A549 (cell line): ENCODE data around the gene DTNB. TPM values are rescaled to one million over a fixed set of nuclear protein-coding genes. Genes with fewer than 3 reads are reported as not detected.

Experiments
- ATAC-seq, 2 experiments: fragments of 200-7000 bp in 1 of 2; fragments of >200 bp in 1 of 2; cut with Nextera tagmentation in 1 of 2; cut with Tn5 transposase in 1 of 2; 3 replicates each; pipeline versions ENCODE4 v1.8.0 to v1.9.1; 2018 to 2020; ENCODE audit warnings: mild to moderate bottlenecking in 1 of 2, moderate library complexity in 1 of 2
- CTCF ChIA-PET: fragments of 300-600 bp; sonication (Branson Sonifier 250); formaldehyde crosslinking; extraction: SDS; loops from one replicate; lab custom pipeline; 2021; ENCODE audit warnings: antibody characterized with exemption, inconsistent platforms; lab: Yijun Ruan, JAX
- POLR2A ChIA-PET: fragments of 350-600 bp; formaldehyde crosslinking; extraction: SDS; loops from one replicate; lab custom pipeline; 2021; ENCODE audit warnings: antibody characterized with exemption, inconsistent platforms; lab: Yijun Ruan, JAX
- DNase-seq, 2 experiments: peaks; one replicate each; pipeline versions ENCODE4 v3.0.0 to v3.0.0-alpha.2; 2011 to 2016; ENCODE audit warnings: low read depth in 1 of 2, low spot score in 1 of 2
- FAIRE-seq: peaks from 2 replicates; lab custom pipeline; 2011; peaks lifted over from hg19 to GRCh38; lab: Jason Lieb, UNC
- H3K27ac ChIP-seq, 2 experiments: fragments of >200 bp; sonication (Bioruptor Twin); formaldehyde crosslinking; 3 replicates each; pipeline ENCODE4 v1.5.1; 2016 to 2017
- H3K4me1 ChIP-seq: fragments of >200 bp; sonication (Bioruptor Twin); formaldehyde crosslinking; 3 replicates; pipeline ENCODE4 v1.6.1; 2016
- H3K4me2 ChIP-seq: fragments of >200 bp; sonication (Bioruptor Twin); formaldehyde crosslinking; 3 replicates; pipeline ENCODE4 v1.6.1; 2016
- H3K4me3 ChIP-seq: fragments of >200 bp; sonication (Bioruptor Twin); formaldehyde crosslinking; 3 replicates; pipeline ENCODE4 v1.5.1; 2016
- H3K9me3 ChIP-seq: fragments of >200 bp; sonication (Bioruptor Twin); formaldehyde crosslinking; 3 replicates; pipeline ENCODE4 v1.6.1; 2016
- CBX2 ChIP-seq: fragments of 200-600 bp; sonication (generic); IDR thresholded peaks from 2 replicates; pipeline ENCODE4 v1.6.1; 2016; ENCODE audit warnings: low read depth, mild to moderate bottlenecking, borderline replicate concordance
- CBX8 ChIP-seq: fragments of 200-600 bp; sonication (generic); IDR thresholded peaks from 2 replicates; pipeline ENCODE4 v1.6.1; 2016
- CHD2 ChIP-seq: fragments of 150-350 bp; IDR thresholded peaks from 2 replicates; pipeline ENCODE4 v1.6.1; 2014; ENCODE audit warnings: low read length; ENCODE audit not compliant: partially characterized antibody
- EHF ChIP-seq: fragments of 250-450 bp; sonication (Bioruptor Pico); IDR thresholded peaks from 2 replicates; pipeline ENCODE4 v1.5.0; 2020; ENCODE audit warnings: mild to moderate bottlenecking
- EHMT2 ChIP-seq: fragments of 200-600 bp; sonication (generic); IDR thresholded peaks from 2 replicates; pipeline ENCODE4 v1.6.1; 2016; ENCODE audit warnings: antibody characterized with exemption, low read depth, mild to moderate bottlenecking, moderate library complexity
- ESRRA ChIP-seq: fragments of 150-350 bp; IDR thresholded peaks from 2 replicates; pipeline ENCODE4 v1.6.1; 2014; ENCODE audit warnings: mild to moderate bottlenecking, low read length, borderline replicate concordance
- FOSB ChIP-seq: fragments of 250-450 bp; sonication (Bioruptor Pico); IDR thresholded peaks from 2 replicates; pipeline ENCODE4 v1.5.0; 2020; ENCODE audit warnings: mild to moderate bottlenecking, moderate library complexity
- FOSL2 ChIP-seq, 2 experiments: fragments of 450-650 bp in 1 of 2; fragments of >200 bp in 1 of 2; sonication (Bioruptor Twin) in 1 of 2; formaldehyde crosslinking; IDR thresholded peaks; 2 replicates each; pipeline versions ENCODE4 v1.5.0 to v1.6.1; 2016 to 2020; ENCODE audit warnings: mild to moderate bottlenecking in 1 of 2, moderate library complexity in 1 of 2
- HEYL ChIP-seq: fragments of 250-450 bp; sonication (Bioruptor Pico); IDR thresholded peaks from 2 replicates; pipeline ENCODE4 v1.8.0; 2021; ENCODE audit warnings: mild to moderate bottlenecking, moderate library complexity
- HOXB13 ChIP-seq: fragments of 250-450 bp; sonication (Bioruptor Pico); IDR thresholded peaks from 2 replicates; pipeline ENCODE4 v1.5.0; 2020; ENCODE audit warnings: low read depth, mild to moderate bottlenecking, moderate library complexity
- HOXB5 ChIP-seq: fragments of 250-450 bp; sonication (Bioruptor Pico); IDR thresholded peaks from 2 replicates; pipeline ENCODE4 v1.5.0; 2020; ENCODE audit warnings: mild to moderate bottlenecking, moderate library complexity
- JUN ChIP-seq, 2 experiments: fragments of >200 bp; sonication (Bioruptor Twin); formaldehyde crosslinking; IDR thresholded peaks; 2 replicates in 1 of 2; 3 replicates in 1 of 2; pipeline ENCODE4 v1.6.1; 2016 to 2017
- KDM1A ChIP-seq: fragments of 200-600 bp; sonication (generic); IDR thresholded peaks from 2 replicates; pipeline ENCODE4 v1.6.1; 2016; ENCODE audit warnings: low read depth, mild to moderate bottlenecking
- KDM5A ChIP-seq: fragments of 200-600 bp; sonication (generic); IDR thresholded peaks from 2 replicates; pipeline ENCODE4 v1.6.1; 2016; ENCODE audit warnings: antibody characterized with exemption, mild to moderate bottlenecking
- MAZ ChIP-seq: fragments of 150-350 bp; IDR thresholded peaks from 2 replicates; pipeline ENCODE4 v1.6.1; 2014; ENCODE audit warnings: antibody characterized with exemption, low read depth, low read length, borderline replicate concordance
- MYC ChIP-seq: IDR thresholded peaks from 2 replicates; pipeline ENCODE4 v1.6.1; 2012; ENCODE audit warnings: mild to moderate bottlenecking, inconsistent platforms, low read length, improper control_type of control experiment, borderline replicate concordance
- NR3C1 ChIP-seq: fragments of >200 bp; sonication (Bioruptor Twin); formaldehyde crosslinking; IDR thresholded peaks from 3 replicates; pipeline ENCODE4 v1.6.1; 2017
- POLR2A ChIP-seq: IDR thresholded peaks from 2 replicates; pipeline ENCODE4 v1.6.1; 2012; ENCODE audit warnings: mild to moderate bottlenecking, low read length
- POLR2AphosphoS2 ChIP-seq: conservative IDR thresholded peaks from 2 replicates; pipeline ENCODE4 v1.6.1; 2012; ENCODE audit warnings: low read length, improper control_type of control experiment, inconsistent platforms
- RAD21 ChIP-seq, 2 experiments: fragments of >200 bp in 1 of 2; sonication (Bioruptor Twin) in 1 of 2; formaldehyde crosslinking in 1 of 2; IDR thresholded peaks in 1 of 2; conservative IDR thresholded peaks in 1 of 2; 2 replicates in 1 of 2; 3 replicates in 1 of 2; pipeline ENCODE4 v1.6.1; 2012 to 2018; ENCODE audit warnings: inconsistent platforms in 1 of 2
- RFX5 ChIP-seq: fragments of 450-650 bp; IDR thresholded peaks from 2 replicates; pipeline ENCODE4 v1.7.1; 2014; ENCODE audit warnings: antibody characterized with exemption, mild to moderate bottlenecking, moderate library complexity
- TP53 ChIP-seq: fragments of 250-450 bp; sonication (Bioruptor Pico); IDR thresholded peaks from 2 replicates; pipeline ENCODE4 v1.5.0; 2021; ENCODE audit warnings: mild to moderate bottlenecking, moderate library complexity
- ZC3H11A ChIP-seq: fragments of 450-650 bp; IDR thresholded peaks from 2 replicates; pipeline ENCODE4 v1.6.1; 2014; ENCODE audit warnings: antibody characterized with exemption, mild to moderate bottlenecking
- ZSCAN20 ChIP-seq: fragments of 250-450 bp; sonication (Bioruptor Pico); IDR thresholded peaks from 2 replicates; pipeline ENCODE4 v1.8.0; 2022; ENCODE audit warnings: mild to moderate bottlenecking, moderate library complexity
- WGBS: methylation state at CpG from one replicate; pipeline ENCODE4 v1.1.6; 2017; ENCODE audit errors: missing lambda C conversion rate; 5-methylcytosine and 5-hydroxymethylcytosine counted together
- polyA plus RNA-seq, 4 experiments: library from polyadenylated mRNA; depleted of rRNA in 3 of 4; stranded (reverse); fragments of >200 nt; fragmentation: RNase III in 1 of 4; extraction: RNeasy Plus Mini Kit Qiagen cat#74134 plus additional on column Dnase treatment in 1 of 4; gene quantifications; 2 replicates in 3 of 4; 3 replicates in 1 of 4; pipeline ENCODE4 v1.2.3, GENCODE V29; 2011 to 2017
- TF ChIP-seq, protein P1 (sequence below): fragments of 250-450 bp; sonication (Bioruptor Pico); IDR thresholded peaks from 2 replicates; pipeline ENCODE4 v1.5.0; 2021; ENCODE audit warnings: mild to moderate bottlenecking, moderate library complexity, borderline replicate concordance
- TF ChIP-seq, protein P2 (sequence below): fragments of >200 bp; sonication (Bioruptor Twin); formaldehyde crosslinking; IDR thresholded peaks from 2 replicates; pipeline ENCODE4 v1.6.1; 2016
- TF ChIP-seq, protein P3 (sequence below): IDR thresholded peaks from 2 replicates; pipeline ENCODE4 v1.6.1; 2012
- TF ChIP-seq, protein P4 (sequence below): IDR thresholded peaks from 2 replicates; pipeline ENCODE4 v1.6.1; 2012

The DTNB gene
- polyA plus RNA-seq, 2 of the 4 experiments (the other 2 are of a cell fraction), result 11.2 to 32.6 TPM

DNA sequence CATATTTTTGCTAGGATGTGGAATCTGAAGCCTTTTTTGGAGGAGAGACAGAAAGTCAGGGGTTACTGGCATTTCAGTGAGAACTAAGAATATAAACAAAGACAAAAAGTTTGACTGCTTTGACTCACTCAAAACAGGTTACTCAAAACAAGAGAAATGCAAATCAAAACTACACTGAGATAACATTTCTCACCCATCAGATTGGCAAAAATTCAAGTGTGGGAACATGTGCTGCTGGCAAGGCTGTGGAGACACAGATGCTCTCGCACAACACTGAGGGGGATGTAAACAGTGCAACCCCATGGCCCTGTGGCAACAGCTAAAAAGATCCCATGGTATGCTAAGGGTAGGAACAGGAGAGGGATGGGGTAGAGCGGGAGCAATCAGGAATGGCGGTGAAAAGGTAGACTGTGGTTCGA, 86.6 kb downstream of the DTNB start:
- H3K4me3 ChIP-seq, result no peak overlapping the region
- no peak for DNase-seq
- no peak overlapping the region; the same call in 2 of the 3 replicates for H3K4me2 ChIP-seq
- ChIA-PET POLR2A (no interaction called here), CTCF (interaction anchor here (0.6 to 4.3 kb wide), 7 partner anchors 16 to 291 kb away, joined by 3 to 21 read pairs (median 3); no protein-coding TSS in a partner anchor)
- no peak overlapping the region for H3K27ac ChIP-seq
- 97% methylated on average over 4 of the region's 4 CpGs for WGBS
- no peak for FAIRE-seq
- peak; percentile 44; a peak in 3 of 6 replicates for ATAC-seq
- TF ChIP-seq KDM1A (no peak), HOXB13 (CRISPR knock-in tag) (no peak), NR3C1 (no peak), EHF (CRISPR knock-in tag) (no peak)
- H3K4me1 ChIP-seq, result peaks cover 11% of the 10 kb centered on the region
- no peaks in the 10 kb centered on the region for H3K9me3 ChIP-seq

DNA sequence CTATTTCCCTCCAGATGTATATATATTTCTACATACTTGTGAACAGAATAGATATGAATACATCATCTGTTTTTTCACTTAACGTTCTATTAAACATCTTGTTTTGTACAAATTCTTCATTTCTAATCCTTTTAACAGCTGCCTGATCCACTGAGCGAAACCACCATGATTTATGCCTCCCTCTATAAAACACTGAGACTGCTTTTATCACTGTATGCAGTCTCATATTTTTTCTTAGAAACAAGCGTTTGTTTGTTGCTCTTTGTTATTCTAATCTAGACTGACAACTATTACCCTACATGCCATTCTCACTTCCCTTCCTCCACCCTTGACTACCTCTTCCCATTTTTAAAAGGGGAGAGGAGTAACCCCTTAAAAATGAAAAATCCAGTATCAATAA, 88.2 kb downstream of the DTNB start:
- no peak overlapping the region for H3K4me3 ChIP-seq
- 79% methylated on average over 3 of the region's 3 CpGs for WGBS
- no peak overlapping the region for H3K4me2 ChIP-seq
- H3K27ac ChIP-seq, result no peak overlapping the region
- no peak for ATAC-seq
- TF ChIP-seq RFX5 (no peak), HOXB13 (CRISPR knock-in tag) (no peak), ZC3H11A (no peak), ZSCAN20 (CRISPR knock-in tag) (no peak), RAD21 (conservative IDR thresholded peaks at IDR 0.05 in 1 of 2, IDR thresholded peaks at IDR 0.05 in 1 of 2) (no peak), MYC (no peak), FOSB (CRISPR knock-in tag) (no peak), POLR2A (no peak), HEYL (CRISPR knock-in tag) (no peak), TP53 (no peak), EHMT2 (no peak), MAZ (no peak), CBX2 (no peak), HOXB5 (CRISPR knock-in tag) (no peak)
- TF ChIP-seq, protein P1, sequence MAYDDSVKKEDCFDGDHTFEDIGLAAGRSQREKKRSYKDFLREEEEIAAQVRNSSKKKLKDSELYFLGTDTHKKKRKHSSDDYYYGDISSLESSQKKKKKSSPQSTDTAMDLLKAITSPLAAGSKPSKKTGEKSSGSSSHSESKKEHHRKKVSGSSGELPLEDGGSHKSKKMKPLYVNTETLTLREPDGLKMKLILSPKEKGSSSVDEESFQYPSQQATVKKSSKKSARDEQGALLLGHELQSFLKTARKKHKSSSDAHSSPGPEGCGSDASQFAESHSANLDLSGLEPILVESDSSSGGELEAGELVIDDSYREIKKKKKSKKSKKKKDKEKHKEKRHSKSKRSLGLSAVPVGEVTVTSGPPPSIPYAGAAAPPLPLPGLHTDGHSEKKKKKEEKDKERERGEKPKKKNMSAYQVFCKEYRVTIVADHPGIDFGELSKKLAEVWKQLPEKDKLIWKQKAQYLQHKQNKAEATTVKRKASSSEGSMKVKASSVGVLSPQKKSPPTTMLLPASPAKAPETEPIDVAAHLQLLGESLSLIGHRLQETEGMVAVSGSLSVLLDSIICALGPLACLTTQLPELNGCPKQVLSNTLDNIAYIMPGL (CRISPR knock-in tag), result no peak
- TF ChIP-seq, all 56 proteins: peak for 0
- no peak for FAIRE-seq
- Histone ChIP-seq H3K4me1 (peaks cover 11% of the 10 kb centered on the region), H3K9me3 (no peaks in the 10 kb centered on the region)
- ChIA-PET POLR2A (no interaction called here), CTCF (interaction anchor here (0.6 to 4.3 kb wide), 5 partner anchors 7 to 79 kb away, joined by 3 to 21 read pairs (median 4); no protein-coding TSS in a partner anchor)
- no peak for DNase-seq

DNA sequence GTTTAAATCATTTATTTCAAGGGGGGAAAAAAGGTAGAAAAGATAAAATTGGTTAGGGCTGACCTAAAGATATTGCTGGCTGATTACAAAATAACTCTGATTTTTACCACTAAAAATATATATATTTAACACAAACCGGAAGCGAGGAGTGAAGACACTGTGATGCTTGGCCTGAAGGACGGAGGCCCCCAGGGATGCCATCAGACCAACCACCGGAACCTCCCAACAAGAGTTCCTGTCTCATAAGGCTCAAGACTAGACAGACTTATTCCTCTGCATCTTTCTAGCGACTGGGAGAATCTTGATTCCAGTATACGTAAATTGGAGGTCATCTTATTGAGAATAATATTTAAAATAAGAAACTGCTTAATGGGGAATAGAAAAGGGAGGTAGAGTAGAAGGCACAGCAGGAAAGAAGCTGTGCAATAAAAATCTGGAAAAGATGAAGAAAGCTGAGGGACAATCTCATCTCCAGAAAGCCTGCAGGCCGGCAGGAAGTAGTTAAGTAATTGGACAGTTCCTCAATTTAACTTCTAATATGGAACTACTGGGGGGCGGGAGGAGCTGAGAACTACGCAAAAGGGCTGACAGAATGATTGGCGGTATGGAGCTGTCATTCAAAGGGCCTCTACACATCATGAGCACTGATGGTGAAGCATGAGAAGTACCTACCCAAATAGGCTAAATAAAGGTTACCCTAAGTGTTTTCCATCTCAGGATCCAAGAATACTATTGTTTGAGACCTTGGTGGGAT, 91.1 kb downstream of the DTNB start:
- Histone ChIP-seq H3K4me1 (peaks cover 6% of the 10 kb centered on the region), H3K4me3 (no peak overlapping the region), H3K4me2 (no peak overlapping the region), H3K9me3 (no peaks in the 10 kb centered on the region), H3K27ac (no peak overlapping the region)
- POLR2A ChIA-PET, result no interaction called here
- no peak for ATAC-seq
- TF ChIP-seq CBX8, result no peak
- no peak for TF ChIP-seq POLR2AphosphoS2
- TF ChIP-seq, protein P2, sequence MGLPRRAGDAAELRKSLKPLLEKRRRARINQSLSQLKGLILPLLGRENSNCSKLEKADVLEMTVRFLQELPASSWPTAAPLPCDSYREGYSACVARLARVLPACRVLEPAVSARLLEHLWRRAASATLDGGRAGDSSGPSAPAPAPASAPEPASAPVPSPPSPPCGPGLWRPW, result no peak
- TF ChIP-seq EHF (CRISPR knock-in tag), result no peak
- no peak for TF ChIP-seq MYC
- TF ChIP-seq CBX2, result no peak
- TF ChIP-seq, protein P3, sequence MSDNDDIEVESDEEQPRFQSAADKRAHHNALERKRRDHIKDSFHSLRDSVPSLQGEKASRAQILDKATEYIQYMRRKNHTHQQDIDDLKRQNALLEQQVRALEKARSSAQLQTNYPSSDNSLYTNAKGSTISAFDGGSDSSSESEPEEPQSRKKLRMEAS, result no peak
- no peak for TF ChIP-seq RFX5
- no peak for TF ChIP-seq FOSB (CRISPR knock-in tag)
- TF ChIP-seq EHMT2, result no peak
- TF ChIP-seq FOSL2 (IDR thresholded peaks at IDR 0.05), result no peak
- TF ChIP-seq FOSL2 (CRISPR knock-in tag; IDR thresholded peaks at IDR 0.05), result no peak
- no peak for TF ChIP-seq ESRRA
- TF ChIP-seq HOXB13 (CRISPR knock-in tag), result no peak
- TF ChIP-seq KDM5A, result no peak
- TF ChIP-seq, protein P4, sequence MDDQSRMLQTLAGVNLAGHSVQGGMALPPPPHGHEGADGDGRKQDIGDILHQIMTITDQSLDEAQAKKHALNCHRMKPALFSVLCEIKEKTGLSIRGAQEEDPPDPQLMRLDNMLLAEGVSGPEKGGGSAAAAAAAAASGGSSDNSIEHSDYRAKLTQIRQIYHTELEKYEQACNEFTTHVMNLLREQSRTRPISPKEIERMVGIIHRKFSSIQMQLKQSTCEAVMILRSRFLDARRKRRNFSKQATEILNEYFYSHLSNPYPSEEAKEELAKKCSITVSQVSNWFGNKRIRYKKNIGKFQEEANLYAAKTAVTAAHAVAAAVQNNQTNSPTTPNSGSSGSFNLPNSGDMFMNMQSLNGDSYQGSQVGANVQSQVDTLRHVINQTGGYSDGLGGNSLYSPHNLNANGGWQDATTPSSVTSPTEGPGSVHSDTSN, result no peak
- TF ChIP-seq CHD2, result no peak
- no peak for TF ChIP-seq ZC3H11A
- TF ChIP-seq, protein P1 (CRISPR knock-in tag), result no peak
- no peak for TF ChIP-seq JUN (IDR thresholded peaks at IDR 0.05)
- TF ChIP-seq POLR2A, result no peak
- WGBS, result 93% methylated on average over 10 of the region's 10 CpGs
- CTCF ChIA-PET, result interaction anchor here (1.5 to 2.6 kb wide), 4 partner anchors 15 to 273 kb away, joined by 4 to 12 read pairs (median 8); no protein-coding TSS in a partner anchor
- no peak for DNase-seq
- FAIRE-seq, result no peak
